ENCODE results near the gene GSTM3. TPM values are rescaled to one million over a fixed set of nuclear protein-coding genes. Genes with fewer than 3 reads are reported as not detected.

GSTM3 gene
- total RNA-seq, 1 experiment from 2014 or later, result 110 TPM

DNA sequence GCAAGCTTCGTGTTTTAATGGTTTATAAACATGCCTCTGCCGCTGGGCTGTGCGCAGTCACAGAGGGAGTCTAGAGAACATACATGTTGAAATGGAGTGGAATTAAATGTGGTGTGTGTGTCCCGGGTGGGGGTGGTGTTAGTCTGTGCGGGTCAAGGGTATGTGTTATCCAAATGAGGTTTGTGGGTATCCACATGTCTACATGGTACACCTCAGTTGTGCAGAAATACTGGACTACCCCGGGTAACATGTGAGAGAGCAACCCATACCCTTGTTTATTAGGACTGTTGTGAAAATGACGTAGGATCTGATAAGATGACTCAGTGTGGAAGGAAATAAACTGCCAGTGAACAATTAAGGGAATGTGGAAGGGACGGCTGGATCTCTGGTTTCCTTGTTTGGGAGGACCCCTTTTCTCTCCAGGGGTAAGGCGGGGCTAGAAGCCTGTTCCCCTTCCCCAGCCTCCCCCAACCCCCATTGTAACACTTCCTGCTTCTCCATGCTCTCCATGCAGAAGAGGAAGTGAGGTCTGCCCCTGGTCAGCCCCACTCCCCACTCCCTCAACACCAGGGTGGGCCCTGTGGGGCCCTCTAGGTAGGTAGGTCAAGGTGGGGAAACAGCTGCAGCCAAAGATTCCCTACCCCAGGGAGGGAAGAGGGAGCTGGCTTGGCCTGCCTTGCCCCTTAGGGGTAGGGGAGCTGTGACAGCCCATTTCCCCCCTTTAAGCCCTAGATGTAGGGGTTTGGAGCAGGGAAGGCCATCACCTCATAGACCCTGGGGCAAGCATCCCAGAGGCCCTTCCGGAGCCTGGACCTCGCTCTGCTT, 22.2 kb upstream of the GSTM3 start:
- POLR2A ChIA-PET (ENCODE audit: unreplicated experiment), result no interaction called here
- Histone ChIP-seq H3F3A (ENCODE audit: insufficient read depth, low read depth) (0 out of 2 replicates have a peak, but pooled peaks cover 8% of the 10 kb centered on the region), H3K4me1 (replicated peaks; ENCODE audit: insufficient read depth) (peaks cover 16% of the 10 kb centered on the region), H4K20me1 (ENCODE audit: insufficient read depth) (no peaks in the 10 kb centered on the region), H3K4me2 (peak overlapping the region; percentile 47), H3K36me3 (ENCODE audit: low read depth) (no peaks in the 10 kb centered on the region), H3K79me2 (ENCODE audit: low read depth) (no peaks in the 10 kb centered on the region), H3K4me3 (no peak overlapping the region), H3K27ac (peak overlapping the region; percentile 29; the same call in 1 of the 2 replicates), H2AFZ (0 out of 2 replicates have a peak overlapping the region, but pooled peaks have one; percentile 16), H3K9me2 (ENCODE audit: insufficient read depth) (no peaks in the 10 kb centered on the region), H3K27me3 (ENCODE audit: insufficient read depth, low read depth) (no peaks in the 10 kb centered on the region), H3K9me3 (ENCODE audit: insufficient read depth, low read depth) (no peaks in the 10 kb centered on the region)
- intact Hi-C loops (cut with micrococcal nuclease; ENCODE audit: unreplicated experiment), result no loop called here
- CTCF ChIA-PET, result no interaction called here
- DNase-seq, result peak; percentile 31 to 88
- TF ChIP-seq CTCF (conservative IDR thresholded peaks at IDR 0.05), result no peak
- TF ChIP-seq EZH2 (IDR thresholded peaks at IDR 0.05; ENCODE audit: low read depth), result no peak
- no TSS peak for BruUV-seq (replicated peaks)

GRCh38 chr1:109762039-109762585, 21.3 kb upstream of the GSTM3 start:
- DNase-seq, result no peak
- H3K36me3 ChIP-seq (ENCODE audit: low read depth), result no peaks in the 10 kb centered on the region
- H3K4me1 ChIP-seq (replicated peaks; ENCODE audit: insufficient read depth), result peaks cover 16% of the 10 kb centered on the region
- H3K79me2 ChIP-seq (ENCODE audit: low read depth), result no peaks in the 10 kb centered on the region
- H2AFZ ChIP-seq, result no peak overlapping the region
- intact Hi-C loops (cut with micrococcal nuclease; ENCODE audit: unreplicated experiment), result no loop called here
- H3K27me3 ChIP-seq (ENCODE audit: insufficient read depth, low read depth), result no peaks in the 10 kb centered on the region
- H3K27ac ChIP-seq, result no peak overlapping the region
- CTCF ChIA-PET, result no interaction called here
- H3K4me2 ChIP-seq, result no peak overlapping the region
- no peaks in the 10 kb centered on the region for H3K9me2 ChIP-seq (ENCODE audit: insufficient read depth)
- no peaks in the 10 kb centered on the region for H3K9me3 ChIP-seq (ENCODE audit: insufficient read depth, low read depth)
- POLR2A ChIA-PET (ENCODE audit: unreplicated experiment), result no interaction called here
- H4K20me1 ChIP-seq (ENCODE audit: insufficient read depth), result no peaks in the 10 kb centered on the region
- H3K4me3 ChIP-seq, result no peak overlapping the region
- BruUV-seq (replicated peaks), result no TSS peak
- TF ChIP-seq EZH2 (IDR thresholded peaks at IDR 0.05; ENCODE audit: low read depth), result no peak
- no peak for TF ChIP-seq CTCF (conservative IDR thresholded peaks at IDR 0.05)
- H3F3A ChIP-seq (ENCODE audit: insufficient read depth, low read depth), result 0 out of 2 replicates have a peak, but pooled peaks cover 8% of the 10 kb centered on the region

GRCh38 chr1:109761227-109762038, 20.6 kb upstream of the GSTM3 start:
- Histone ChIP-seq H2AFZ (no peak overlapping the region), H3K27ac (no peak overlapping the region), H3F3A (ENCODE audit: insufficient read depth, low read depth) (0 out of 2 replicates have a peak, but pooled peaks cover 8% of the 10 kb centered on the region), H3K27me3 (ENCODE audit: insufficient read depth, low read depth) (no peaks in the 10 kb centered on the region), H3K4me1 (replicated peaks; ENCODE audit: insufficient read depth) (peaks cover 16% of the 10 kb centered on the region), H3K9me3 (ENCODE audit: insufficient read depth, low read depth) (no peaks in the 10 kb centered on the region), H3K9me2 (ENCODE audit: insufficient read depth) (no peaks in the 10 kb centered on the region), H3K4me2 (no peak overlapping the region), H3K4me3 (no peak overlapping the region), H4K20me1 (ENCODE audit: insufficient read depth) (no peaks in the 10 kb centered on the region), H3K36me3 (ENCODE audit: low read depth) (no peaks in the 10 kb centered on the region), H3K79me2 (ENCODE audit: low read depth) (no peaks in the 10 kb centered on the region)
- no TSS peak for BruUV-seq (replicated peaks)
- intact Hi-C loops (cut with micrococcal nuclease; ENCODE audit: unreplicated experiment), result no loop called here
- CTCF ChIA-PET, result no interaction called here
- DNase-seq, result no peak
- TF ChIP-seq EZH2 (IDR thresholded peaks at IDR 0.05; ENCODE audit: low read depth) (no peak), CTCF (conservative IDR thresholded peaks at IDR 0.05) (no peak)
- POLR2A ChIA-PET (ENCODE audit: unreplicated experiment), result no interaction called here

Data from PC-9 (cell line).